ENCODE data around the gene HOMER1.
A peak's percentile ranks its signal among the peaks of the same experiment; 100 is the strongest.
"Not testable (repeated sequence)": the region's sequence is repeated elsewhere in the genome, so short reads cannot be mapped to it uniquely, and the experiment has no call there.

HOMER1 gene

DNA sequence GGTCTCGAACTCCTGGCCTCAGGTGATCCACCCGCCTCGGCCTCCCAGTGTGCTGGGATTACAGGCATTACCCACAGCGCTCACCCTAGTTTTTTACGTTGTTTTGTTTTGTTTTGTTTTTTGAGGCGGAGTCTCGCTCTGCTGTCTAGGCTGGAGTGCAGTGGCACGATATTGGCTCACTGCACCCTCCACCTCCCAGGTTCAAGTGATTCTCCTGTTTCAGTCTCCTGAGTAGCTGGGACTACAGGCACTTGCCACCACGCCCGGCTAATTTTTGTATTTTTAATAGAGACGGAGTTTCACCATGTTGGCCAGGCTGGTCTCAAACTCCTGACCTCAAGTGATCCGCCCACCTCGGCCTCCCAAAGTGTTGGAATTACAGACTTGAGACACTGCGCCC lies 2.4 kb upstream of the HOMER1 start:
- DNase-seq, result not testable (repeated sequence)

DNA sequence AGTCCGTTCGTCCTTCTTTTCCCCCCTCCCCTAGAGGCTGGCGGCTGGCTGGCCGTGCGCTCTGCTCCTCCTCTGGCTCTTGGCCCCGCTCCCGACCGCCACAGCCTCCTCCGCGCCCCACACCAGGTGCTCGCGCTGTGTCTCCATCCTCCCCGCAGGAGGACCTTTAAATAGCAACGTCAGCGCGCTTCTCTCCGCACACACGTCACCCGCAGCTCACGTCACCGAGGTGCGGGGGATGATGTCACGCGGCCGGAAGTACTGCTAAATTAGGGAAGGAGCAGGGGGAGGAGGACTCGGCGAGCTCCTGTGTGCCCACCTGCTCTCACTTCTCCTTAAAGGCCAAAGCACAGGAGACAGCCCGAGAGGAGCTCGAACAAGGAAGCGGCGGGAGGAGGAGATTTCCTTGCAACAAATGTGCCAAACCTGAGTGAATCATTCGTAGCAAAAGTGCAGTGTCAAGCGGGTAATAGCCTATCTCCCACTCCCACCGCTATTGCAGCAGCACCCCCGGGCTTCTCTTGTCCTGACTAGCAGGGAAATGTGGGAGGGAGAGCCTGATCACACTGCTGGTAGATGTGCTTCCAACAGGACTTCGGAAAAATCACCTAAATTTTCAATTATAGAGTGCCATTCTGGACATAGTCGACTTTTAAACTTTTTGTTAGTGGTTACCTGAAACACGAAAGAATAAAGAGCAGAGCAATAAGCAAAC lies 614 bp upstream of the HOMER1 start:
- peak; percentile 84 to 92 for DNase-seq

GRCh38 chr5:79513308-79513703 lies 628 bp downstream of the HOMER1 start:
- DNase-seq, result no peak

DNA sequence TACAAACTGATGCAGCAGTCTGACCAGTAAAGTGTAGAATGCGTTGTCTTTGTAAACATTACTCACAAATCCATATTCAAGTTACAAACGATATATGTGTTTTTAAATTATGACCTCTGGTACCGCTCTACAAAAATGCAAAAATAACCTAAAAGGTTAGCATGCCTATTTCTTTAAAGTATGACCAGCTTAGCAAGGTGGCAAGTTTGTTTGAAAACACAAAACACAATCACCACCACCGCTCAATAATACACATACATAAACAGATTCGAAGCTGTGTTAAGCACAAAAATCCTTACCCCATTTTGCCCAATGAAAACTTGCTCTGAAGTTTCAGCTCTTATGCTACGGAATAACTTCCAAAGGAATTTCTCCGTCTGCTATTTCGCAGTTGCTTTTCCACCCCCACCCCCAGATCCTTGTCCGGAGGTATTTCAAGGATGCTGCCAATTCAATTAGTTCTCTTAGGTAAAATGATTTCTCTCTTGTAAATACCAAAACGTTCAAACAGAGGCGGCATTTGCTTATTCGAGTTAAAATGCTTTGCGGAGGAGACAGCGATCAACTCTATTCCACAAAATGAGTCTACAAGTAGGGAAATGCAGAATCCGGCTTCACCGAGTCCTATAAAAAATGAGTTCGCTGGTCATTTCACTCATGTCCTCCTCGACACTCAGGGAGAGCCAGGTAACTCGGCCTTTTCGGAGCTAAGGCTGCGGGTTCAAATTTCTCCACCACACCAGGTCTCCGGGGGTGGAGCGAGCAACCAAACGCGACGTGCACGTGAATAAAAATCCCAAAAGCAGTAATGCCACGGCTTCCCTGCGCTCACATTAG lies 1.2 kb downstream of the HOMER1 start:
- DNase-seq, result no peak

DNA sequence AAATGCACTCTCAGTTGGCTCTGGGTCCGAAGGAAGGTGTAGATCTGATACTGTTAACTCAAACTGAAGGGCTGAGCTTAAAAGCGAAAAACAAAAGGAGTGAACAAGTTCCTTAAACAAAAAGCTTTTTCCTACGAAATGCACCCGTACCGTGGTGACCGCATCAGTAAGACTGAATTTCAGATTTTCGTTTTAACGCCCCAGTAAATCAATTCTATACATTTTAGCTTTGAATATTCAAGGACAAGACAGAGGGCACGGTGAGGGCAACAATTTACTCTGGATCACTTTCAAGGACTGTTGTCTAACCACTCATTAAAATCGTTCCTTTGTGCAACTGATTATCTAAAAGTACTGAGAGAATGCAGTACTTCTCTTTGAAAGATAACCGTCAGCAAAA lies 1.9 kb downstream of the HOMER1 start:
- DNase-seq, result no peak

GRCh38 chr5:79510638-79511037 lies 3.3 kb downstream of the HOMER1 start:
- DNase-seq, result no peak

DNA sequence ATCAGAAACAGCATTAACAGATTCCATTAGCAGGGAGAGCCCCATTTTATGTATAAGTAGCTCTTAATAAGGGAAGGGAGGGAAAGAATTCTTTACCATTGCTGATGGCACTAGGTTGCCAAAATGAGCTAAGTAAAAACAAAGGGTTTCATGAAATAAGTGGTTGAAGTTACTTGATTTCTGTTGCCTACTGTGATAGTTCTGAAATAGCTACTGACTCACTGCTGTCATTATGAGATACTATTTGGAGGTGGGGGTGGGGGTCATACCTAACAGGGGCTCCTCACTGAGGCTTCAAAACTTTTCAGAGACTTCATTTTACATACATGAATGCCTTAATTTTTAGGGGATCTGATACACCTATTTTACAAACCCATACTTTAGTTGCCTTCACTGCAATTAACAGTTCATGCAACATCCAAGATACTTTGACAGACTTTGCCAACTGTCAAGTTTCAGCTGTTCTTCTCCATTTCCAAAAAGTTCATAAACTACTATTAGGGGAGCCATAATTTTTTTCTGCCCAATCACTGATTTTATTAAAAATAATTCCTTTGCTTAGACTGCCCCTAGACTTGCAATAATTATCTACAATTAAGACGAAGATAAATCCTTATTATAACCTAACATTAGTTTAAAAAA lies 4.6 kb downstream of the HOMER1 start:
- DNase-seq, result no peak

- no peak for DNase-seq
Observed at GRCh38 chr5:79508794-79509193, 5.1 kb downstream of the HOMER1 start.

DNA sequence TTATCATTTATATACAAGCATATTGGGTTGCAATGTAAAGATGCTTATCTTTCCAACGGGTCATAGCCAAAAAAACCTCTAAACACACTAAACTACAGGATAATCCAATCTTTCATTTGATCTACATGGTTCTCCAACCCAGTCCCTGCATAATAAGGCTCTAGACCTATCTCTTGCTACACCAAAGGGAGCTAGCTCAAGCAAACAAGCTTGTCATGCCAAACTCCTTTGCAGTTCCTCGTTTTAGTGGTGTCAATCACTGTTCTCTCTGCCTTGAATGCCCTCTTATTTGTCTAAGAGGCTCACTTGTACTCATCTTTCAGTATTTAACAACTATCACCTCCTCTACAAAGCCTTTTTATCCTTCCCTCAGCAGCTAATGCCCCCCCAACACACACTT lies 5.6 kb downstream of the HOMER1 start:
- DNase-seq, result no peak

DNA sequence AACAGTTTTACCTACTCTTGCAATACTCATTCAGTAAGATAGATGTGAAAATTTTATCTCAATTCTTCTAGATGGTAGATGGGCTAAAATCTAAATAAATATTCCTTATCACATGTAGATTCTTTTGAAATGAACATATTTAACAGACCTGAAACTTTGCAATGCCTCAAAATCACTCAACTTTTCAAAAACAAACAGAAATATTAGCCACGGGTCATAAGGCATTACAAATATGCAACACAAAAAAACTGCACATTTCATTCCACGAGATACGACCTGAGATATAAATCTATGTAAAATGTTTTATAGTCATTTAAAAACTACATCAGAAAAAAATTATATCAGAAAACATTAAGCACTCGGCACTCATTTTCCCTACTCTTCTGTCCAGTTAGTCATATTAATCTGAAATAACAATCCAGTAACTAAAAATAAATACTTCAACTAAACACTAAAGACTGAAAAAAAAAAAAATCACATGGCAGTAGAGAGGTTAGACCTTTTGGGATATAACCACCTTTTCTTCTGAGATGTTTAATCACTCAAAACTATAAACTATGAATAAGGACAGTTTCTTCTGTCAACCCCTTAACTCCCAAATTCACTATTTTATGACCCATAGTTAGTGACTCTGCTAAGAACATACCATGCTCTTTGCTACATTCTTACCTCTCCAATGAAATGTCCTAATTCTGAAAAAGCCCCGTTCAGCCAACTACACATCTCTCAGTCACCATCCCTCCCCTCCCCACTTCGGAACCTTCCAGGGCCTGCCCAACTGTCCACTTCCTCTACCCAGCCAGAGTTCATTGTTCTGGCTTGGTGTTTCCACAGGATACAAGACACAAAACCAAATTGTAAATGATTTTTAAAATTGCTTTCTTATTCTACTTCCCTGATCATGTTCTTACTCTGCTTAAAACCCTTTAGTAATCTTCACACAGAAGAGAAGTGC lies 6.4 kb downstream of the HOMER1 start:
- no peak for DNase-seq

- DNase-seq, result no peak
Observed at GRCh38 chr5:79505138-79505537, 8.8 kb downstream of the HOMER1 start.

- no peak for DNase-seq
Observed at GRCh38 chr5:79503794-79504495, 10.0 kb downstream of the HOMER1 start.

GRCh38 chr5:79499640-79500273 lies 14.2 kb downstream of the HOMER1 start:
- DNase-seq, result no peak

DNA sequence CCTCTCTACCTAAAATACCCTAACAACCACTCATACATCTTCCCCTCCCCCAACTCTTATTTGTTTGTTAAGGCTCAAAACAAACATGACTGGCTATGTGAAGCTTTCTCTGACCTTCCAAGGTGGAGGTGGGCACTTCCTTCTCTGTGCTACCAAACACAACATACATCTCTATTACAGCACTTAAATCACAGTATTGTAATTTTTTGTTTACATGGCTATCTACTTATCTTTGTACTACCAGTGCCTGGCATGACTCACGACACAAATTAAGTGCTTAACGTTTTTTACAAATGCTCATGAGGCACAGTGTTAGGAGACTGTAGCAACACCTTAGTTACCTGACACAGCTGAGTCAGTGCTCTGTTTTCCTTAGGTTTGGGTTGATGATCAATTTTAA lies 18.6 kb downstream of the HOMER1 start:
- no peak for DNase-seq

GRCh38 chr5:79493596-79494345 lies 20.2 kb downstream of the HOMER1 start:
- DNase-seq, result no peak

- DNase-seq, result no peak
Observed at GRCh38 chr5:79491690-79492317, 22.1 kb downstream of the HOMER1 start.

- no peak for DNase-seq
Observed at GRCh38 chr5:79490323-79490936, 23.5 kb downstream of the HOMER1 start.

DNA sequence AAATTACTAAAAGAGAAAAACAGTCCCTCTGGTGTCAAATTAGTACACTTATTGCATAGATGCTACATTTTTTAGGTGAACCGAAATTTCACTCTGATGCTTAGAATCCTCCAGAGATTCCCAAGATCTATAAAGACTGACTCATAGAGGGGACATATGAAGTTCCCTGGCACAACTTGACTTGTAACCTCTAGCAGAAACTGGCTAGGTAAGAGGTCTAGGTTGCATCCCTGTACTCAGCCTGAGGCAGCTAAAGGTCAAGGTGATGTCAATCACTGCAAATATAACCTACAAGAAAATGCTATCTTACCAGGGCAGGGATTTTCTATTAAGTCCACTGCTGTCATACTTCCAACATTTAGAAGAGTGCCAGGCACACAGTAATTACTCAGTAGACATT lies 24.2 kb downstream of the HOMER1 start:
- DNase-seq, result no peak

- no peak for DNase-seq
Observed at GRCh38 chr5:79488775-79489174, 25.2 kb downstream of the HOMER1 start.

DNA sequence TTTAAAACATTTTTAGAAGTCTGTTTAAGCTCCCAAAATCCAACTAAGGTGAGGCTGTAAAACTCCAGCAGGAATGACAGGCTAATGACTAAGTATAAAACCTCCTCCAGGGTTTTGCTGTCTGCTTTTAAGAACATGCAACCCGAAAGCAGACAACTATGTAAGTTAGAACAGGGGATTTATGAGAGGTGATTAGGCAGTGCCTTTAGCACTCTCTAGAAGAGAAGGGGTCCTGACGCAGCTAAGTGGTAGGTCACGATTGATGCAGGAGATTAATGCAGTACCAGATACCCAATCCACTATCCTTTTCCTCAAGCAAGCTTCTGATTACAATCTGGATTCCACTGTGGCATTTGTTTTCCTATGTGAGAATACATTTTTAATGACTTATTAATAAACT lies 25.9 kb downstream of the HOMER1 start:
- no peak for DNase-seq
